ENCODE results near the gene FGD5.

The FGD5 gene

DNA sequence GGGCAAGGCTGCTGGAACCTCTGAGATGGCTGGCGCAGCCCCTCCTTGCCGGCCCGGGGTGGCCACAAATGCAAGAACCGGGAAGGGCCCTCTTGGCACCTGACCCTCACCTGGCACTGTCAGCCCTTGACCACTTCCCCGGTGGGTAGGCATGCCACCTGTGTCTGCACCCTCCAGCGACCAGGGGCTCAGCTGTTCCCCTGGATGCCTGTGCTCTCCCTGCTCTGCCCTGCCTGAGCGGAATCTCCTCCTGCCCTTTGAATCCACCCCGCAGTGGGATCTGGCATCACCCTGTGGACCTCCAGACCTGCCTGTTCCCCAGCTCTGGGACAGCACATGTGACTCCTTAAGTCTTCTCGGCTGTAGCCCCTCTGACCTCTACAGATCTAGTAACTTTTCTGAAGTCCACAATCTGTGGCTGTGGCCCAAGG is 26.1 kb upstream of the FGD5 start:
- TF ChIP-seq, protein P1, sequence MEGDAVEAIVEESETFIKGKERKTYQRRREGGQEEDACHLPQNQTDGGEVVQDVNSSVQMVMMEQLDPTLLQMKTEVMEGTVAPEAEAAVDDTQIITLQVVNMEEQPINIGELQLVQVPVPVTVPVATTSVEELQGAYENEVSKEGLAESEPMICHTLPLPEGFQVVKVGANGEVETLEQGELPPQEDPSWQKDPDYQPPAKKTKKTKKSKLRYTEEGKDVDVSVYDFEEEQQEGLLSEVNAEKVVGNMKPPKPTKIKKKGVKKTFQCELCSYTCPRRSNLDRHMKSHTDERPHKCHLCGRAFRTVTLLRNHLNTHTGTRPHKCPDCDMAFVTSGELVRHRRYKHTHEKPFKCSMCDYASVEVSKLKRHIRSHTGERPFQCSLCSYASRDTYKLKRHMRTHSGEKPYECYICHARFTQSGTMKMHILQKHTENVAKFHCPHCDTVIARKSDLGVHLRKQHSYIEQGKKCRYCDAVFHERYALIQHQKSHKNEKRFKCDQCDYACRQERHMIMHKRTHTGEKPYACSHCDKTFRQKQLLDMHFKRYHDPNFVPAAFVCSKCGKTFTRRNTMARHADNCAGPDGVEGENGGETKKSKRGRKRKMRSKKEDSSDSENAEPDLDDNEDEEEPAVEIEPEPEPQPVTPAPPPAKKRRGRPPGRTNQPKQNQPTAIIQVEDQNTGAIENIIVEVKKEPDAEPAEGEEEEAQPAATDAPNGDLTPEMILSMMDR (IDR thresholded peaks at IDR 0.05) = no peak

DNA sequence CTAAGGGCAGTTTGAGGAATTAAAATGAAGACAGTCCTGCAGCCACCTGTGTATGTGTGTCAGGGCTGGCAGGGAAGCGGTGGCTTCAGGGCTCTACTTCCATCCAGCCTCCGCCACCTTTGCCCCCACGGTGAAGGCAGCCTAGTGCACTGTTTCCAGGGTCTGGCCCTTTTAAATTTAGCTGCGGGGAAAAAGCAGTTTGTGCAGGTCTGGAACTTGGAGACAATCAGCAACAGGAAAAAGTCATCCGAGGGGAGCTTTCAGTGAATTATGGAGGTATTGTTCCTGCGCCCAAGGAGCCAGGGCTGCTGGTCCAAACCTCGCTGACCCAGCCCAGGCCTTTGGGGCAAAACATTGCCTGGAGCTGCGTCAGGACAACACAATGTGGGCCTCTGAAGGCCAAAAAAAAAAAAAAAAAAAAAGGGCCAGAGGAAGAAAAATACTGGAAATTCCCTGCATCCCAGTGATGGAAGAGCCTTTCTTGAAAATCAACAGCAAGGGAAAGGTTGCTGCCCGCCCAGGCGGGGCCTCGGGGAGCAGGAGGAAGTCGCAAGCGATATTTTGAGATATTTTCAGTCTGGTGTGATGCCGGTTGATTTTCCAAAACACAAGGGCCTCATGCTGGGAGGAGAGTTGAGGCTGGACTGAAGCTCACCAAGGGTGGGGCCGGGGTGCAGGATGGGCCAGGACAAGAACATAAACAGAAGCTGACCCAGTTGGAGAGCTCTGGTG is 25.5 kb upstream of the FGD5 start:
- TF ChIP-seq, protein P1 (IDR thresholded peaks at IDR 0.05) = no peak

DNA sequence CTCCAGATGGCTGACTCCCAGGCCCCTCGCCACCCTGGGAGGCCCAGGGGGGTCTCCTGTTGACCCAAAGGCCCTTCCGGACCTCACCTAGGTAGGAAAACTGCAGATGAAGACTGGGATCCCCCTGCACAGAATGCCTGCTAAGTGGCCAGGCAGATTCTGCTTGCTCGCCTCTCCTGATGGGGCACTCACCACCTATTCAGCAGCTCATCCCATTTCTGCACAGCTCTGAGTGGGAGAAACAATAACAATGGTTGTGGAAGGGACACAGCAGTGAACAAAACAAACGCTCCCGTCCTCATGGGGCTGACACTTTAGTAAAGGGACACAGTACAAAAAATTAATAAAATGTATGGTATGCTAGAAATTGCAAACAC is 24.9 kb upstream of the FGD5 start:
- TF ChIP-seq, protein P1 (IDR thresholded peaks at IDR 0.05) = no peak

DNA sequence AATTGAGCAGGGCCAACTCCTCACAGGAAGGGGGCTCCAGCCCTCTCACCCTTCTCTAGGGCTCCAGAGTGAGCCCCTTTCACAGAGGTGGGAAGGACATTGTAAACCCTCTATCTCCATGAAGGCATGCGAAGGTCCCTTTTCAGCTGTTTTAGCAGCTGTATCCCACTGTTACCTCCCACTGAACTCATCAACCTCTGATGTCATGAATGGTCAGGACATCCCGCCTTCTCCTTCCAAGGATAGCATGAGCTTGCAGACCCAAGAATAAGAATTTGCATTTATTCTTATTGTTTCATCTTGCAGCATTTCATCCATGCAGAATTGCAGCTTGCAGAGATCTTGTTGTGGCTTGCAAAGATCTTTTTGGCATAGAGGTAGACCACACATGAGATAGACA is 24.3 kb upstream of the FGD5 start:
- TF ChIP-seq, protein P1 (IDR thresholded peaks at IDR 0.05) = no peak

DNA sequence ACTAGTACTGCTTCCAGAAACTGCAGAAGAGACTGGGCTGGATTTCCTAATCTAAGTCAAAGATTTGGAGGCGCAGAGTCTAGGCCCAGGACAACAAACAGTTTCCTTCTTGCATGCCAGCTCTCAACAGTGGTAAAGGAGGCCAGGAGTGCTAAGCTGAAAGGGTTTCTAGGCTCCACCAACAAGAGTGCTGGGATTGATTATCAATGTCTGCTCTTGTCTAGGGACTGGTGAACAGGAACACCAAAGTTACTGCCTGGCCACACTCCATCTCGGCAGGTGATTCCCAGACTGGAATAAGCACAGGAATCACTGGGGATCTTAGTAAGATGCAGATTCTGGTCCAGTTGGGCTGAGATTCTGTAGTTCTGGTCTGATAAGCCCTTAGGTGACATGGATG is 22.8 kb upstream of the FGD5 start:
- TF ChIP-seq, protein P1 (IDR thresholded peaks at IDR 0.05) = no peak

DNA sequence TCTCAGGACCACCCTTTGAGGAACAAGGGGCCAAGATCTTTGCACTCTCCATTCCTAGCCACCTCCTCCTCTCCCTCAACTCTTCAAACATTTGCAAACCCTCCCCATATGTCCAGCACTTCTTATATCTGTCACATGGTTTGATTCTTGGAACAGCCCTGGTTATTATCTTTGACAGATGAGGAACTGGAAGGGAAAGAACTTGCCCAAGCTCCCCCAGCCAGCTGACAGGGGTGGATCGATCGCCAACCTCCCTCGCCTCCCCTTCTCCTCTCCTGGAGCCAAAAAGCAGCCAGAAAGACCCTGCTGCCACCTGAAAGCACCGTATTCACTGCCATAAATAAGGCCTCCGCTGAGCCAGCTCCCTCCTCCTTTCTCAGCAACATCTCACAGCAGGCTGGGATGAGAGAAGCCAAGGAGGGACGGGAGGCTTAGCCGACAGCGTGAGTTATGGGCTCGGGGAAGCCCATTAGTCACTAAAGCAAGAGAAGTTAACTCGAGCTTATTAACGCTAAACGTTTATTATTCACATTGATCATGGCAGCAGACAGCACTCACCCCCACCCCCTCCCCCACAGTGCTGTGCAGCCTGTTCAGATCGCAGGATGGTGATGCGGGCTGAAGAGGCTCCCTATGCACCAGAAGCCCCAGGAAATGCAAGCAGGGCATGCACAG is 22.2 kb upstream of the FGD5 start:
- TF ChIP-seq, protein P1 (IDR thresholded peaks at IDR 0.05) = no peak

DNA sequence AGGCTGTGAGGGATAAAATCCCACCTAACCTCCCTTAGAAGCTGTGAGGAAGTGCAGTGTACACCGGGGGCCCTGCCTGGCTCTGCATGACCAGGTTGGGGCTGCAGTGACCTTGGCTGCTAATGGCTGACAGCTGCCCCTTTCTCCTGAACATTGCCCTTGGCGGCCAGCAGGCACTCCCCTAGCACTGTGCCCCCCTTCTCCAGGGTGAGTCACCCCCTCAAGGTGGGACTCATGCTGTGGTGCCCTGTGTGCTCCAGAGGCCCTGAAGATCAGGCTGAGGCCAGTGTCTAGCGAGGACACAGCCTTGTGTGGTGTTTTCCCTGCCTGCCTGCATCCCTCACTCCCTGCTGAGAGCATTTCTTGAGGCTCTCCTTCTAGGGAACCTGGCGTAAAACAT is 21.0 kb upstream of the FGD5 start:
- TF ChIP-seq, protein P1 (IDR thresholded peaks at IDR 0.05) = no peak

All from LNCAP (cell line).